Coronary artery (tissue), 2 donors: Measurements from ENCODE around the gene GALNTL6.
"Not testable (repeated sequence)": the region's sequence is repeated elsewhere in the genome, so short reads cannot be mapped to it uniquely, and the experiment has no call there.

ENCODE experiments used
- DNase-seq: peaks from one replicate; pipeline ENCODE4 v3.0.0-alpha.2; 2017; ENCODE audit warnings: low spot score
- H3K27ac ChIP-seq, 2 donors: fragments of 200-600 bp; sonication (generic); one replicate each; pipeline ENCODE4 v1.5.1; 2016 to 2019
- H3K4me3 ChIP-seq: fragments of 200-600 bp; sonication (generic); 2 replicates; pipeline ENCODE4 v1.5.1; 2016; ENCODE audit warnings: mild to moderate bottlenecking, moderate library complexity
- CTCF ChIP-seq: fragments of 200-600 bp; sonication (generic); IDR thresholded peaks from one replicate; pipeline ENCODE4 v1.5.1; 2019; ENCODE audit warnings: antibody characterized with exemption

The GALNTL6 gene

GRCh38 chr4:172975651-172976229 is 1162.5 kb downstream of the GALNTL6 start:
- no peak overlapping the region for H3K4me3 ChIP-seq
- no peak for DNase-seq
- TF ChIP-seq CTCF: no peak
- no peak overlapping the region for H3K27ac ChIP-seq

- not testable (repeated sequence) for H3K27ac ChIP-seq, DNase-seq, H3K4me3 ChIP-seq
Measured at GRCh38 chr4:172977491-172978041, 1164.4 kb downstream of the GALNTL6 start.

- no peak for DNase-seq
- TF ChIP-seq CTCF: no peak
- Histone ChIP-seq H3K4me3 (no peak overlapping the region), H3K27ac (no peak overlapping the region)
Measured at GRCh38 chr4:172978848-172979247, 1165.6 kb downstream of the GALNTL6 start.

GRCh38 chr4:172979332-172979731 is 1166.1 kb downstream of the GALNTL6 start:
- TF ChIP-seq CTCF: no peak
- Histone ChIP-seq H3K4me3 (no peak overlapping the region), H3K27ac (no peak overlapping the region)
- DNase-seq: no peak

GRCh38 chr4:172980219-172980618 is 1167.0 kb downstream of the GALNTL6 start:
- DNase-seq: no peak
- H3K27ac ChIP-seq: no peak overlapping the region
- no peak for TF ChIP-seq CTCF
- H3K4me3 ChIP-seq: no peak overlapping the region

- Histone ChIP-seq H3K4me3 (no peak overlapping the region), H3K27ac (peak overlapping the region in 1 of 2 donors; percentile 13)
- DNase-seq: no peak
- TF ChIP-seq CTCF: no peak
Measured at GRCh38 chr4:172982151-172982590, 1169.0 kb downstream of the GALNTL6 start.

- Histone ChIP-seq H3K27ac (no peak overlapping the region), H3K4me3 (no peak overlapping the region)
- no peak for DNase-seq
- no peak for TF ChIP-seq CTCF
Measured at GRCh38 chr4:172983014-172983413, 1169.8 kb downstream of the GALNTL6 start.
